H1 (cell line): ENCODE data around the gene SYMPK. TPM values are rescaled to one million over a fixed set of nuclear protein-coding genes. Genes with fewer than 3 reads are reported as not detected.

ENCODE experiments used
- CTCF ChIA-PET: fragments of 300-600 bp; sonication (Branson Sonifier 250); formaldehyde crosslinking; loops from one replicate; lab custom pipeline; 2021; ENCODE audit not compliant: partially characterized antibody; lab: Charles Lee
- POLR2A ChIA-PET: fragments of 300-600 bp; sonication (Branson Sonifier 250); formaldehyde crosslinking; loops from one replicate; lab custom pipeline; 2021; ENCODE audit warnings: inconsistent platforms; ENCODE audit not compliant: partially characterized antibody; lab: Charles Lee
- DNase-seq, 2 experiments: peaks; one replicate each; pipeline versions ENCODE4 v3.0.0 to v3.0.0-alpha.2; 2010 to 2022; ENCODE audit warnings: low spot score in 2 of 2, low read depth in 1 of 2, mixed read lengths in 1 of 2
- FAIRE-seq: peaks from 2 replicates; lab custom pipeline; 2011; peaks lifted over from hg19 to GRCh38; lab: Jason Lieb, UNC
- H2AFZ ChIP-seq: 2 replicates; pipeline ENCODE4 v1.8.1; 2012; ENCODE audit warnings: low read length, inconsistent platforms
- H2AK5ac ChIP-seq: 2 replicates; pipeline ENCODE4 v1.6.1; 2013; ENCODE audit warnings: low read depth, low read length
- H2BK120ac ChIP-seq: replicated peaks from 2 replicates; pipeline ENCODE3; 2013; ENCODE audit warnings: low read depth, low read length, inconsistent platforms
- H2BK12ac ChIP-seq: 2 replicates; pipeline ENCODE4 v1.6.1; 2013; ENCODE audit warnings: low read depth, low read length
- H2BK15ac ChIP-seq: 2 replicates; pipeline ENCODE4 v1.6.1; 2013; ENCODE audit warnings: low read length
- H2BK20ac ChIP-seq: 2 replicates; pipeline ENCODE4 v1.6.1; 2013; ENCODE audit warnings: low read length
- H2BK5ac ChIP-seq: 2 replicates; pipeline ENCODE4 v1.6.1; 2013; ENCODE audit warnings: low read depth, low read length
- H3K14ac ChIP-seq: 2 replicates; pipeline ENCODE4 v1.6.1; 2013; ENCODE audit warnings: inconsistent platforms; ENCODE audit not compliant: insufficient read length
- H3K18ac ChIP-seq: 2 replicates; pipeline ENCODE4 v1.6.1; 2013; ENCODE audit warnings: low read length; ENCODE audit errors: extremely low read depth
- H3K23ac ChIP-seq: 2 replicates; pipeline ENCODE4 v1.6.1; 2013; ENCODE audit warnings: inconsistent platforms; ENCODE audit not compliant: insufficient read length
- H3K23me2 ChIP-seq: 2 replicates; pipeline ENCODE4 v1.6.1; 2013; ENCODE audit warnings: low read depth, low read length
- H3K27ac ChIP-seq: 2 replicates; pipeline ENCODE4 v1.6.1; 2011; ENCODE audit warnings: low read depth, low read length, inconsistent platforms
- H3K27me3 ChIP-seq, 4 experiments: replicated peaks in 1 of 4; 1 replicate in 1 of 4; 2 replicates in 3 of 4; pipeline versions ENCODE4 v1.6.1 to v1.8.1; 2011 to 2013; ENCODE audit warnings: low read length in 3 of 4, mild to moderate bottlenecking in 3 of 4, inconsistent platforms in 2 of 4, mixed read lengths in 2 of 4, moderate library complexity in 1 of 4; ENCODE audit not compliant: control insufficient read depth in 3 of 4, insufficient read depth in 3 of 4; ENCODE audit errors: extremely low read depth in 1 of 4
- H3K36me3 ChIP-seq, 4 experiments: 2 replicates each; pipeline versions ENCODE4 v1.6.1 to v1.8.1; 2011 to 2013; ENCODE audit warnings: mild to moderate bottlenecking in 4 of 4, low read length in 3 of 4, moderate library complexity in 2 of 4, control low read depth in 1 of 4, inconsistent platforms in 1 of 4; ENCODE audit not compliant: insufficient read depth in 4 of 4, control insufficient read depth in 2 of 4
- H3K4ac ChIP-seq: replicated peaks from 2 replicates; pipeline ENCODE3; 2013; ENCODE audit warnings: low read length, low read depth, mixed read lengths, inconsistent platforms; ENCODE audit not compliant: insufficient read length
- H3K4me1 ChIP-seq, 4 experiments: replicated peaks in 1 of 4; 1 replicate in 1 of 4; 2 replicates in 3 of 4; pipeline versions ENCODE4 v1.6.1 to v1.8.1; 2011 to 2013; ENCODE audit warnings: low read length in 3 of 4, inconsistent platforms in 2 of 4, mixed read lengths in 1 of 4; ENCODE audit not compliant: insufficient read depth in 4 of 4, control insufficient read depth in 3 of 4
- H3K4me2 ChIP-seq, 2 experiments: 2 replicates each; pipeline versions ENCODE4 v1.6.1 to v1.8.1; 2011 to 2013; ENCODE audit warnings: low read depth in 2 of 2, low read length in 2 of 2, control low read depth in 1 of 2, inconsistent platforms in 1 of 2, mild to moderate bottlenecking in 1 of 2; ENCODE audit not compliant: insufficient read depth in 1 of 2
- H3K4me3 ChIP-seq, 4 experiments: fragments of 200-600, 300-600 bp in 1 of 4; sonication (generic), shearing (Covaris generic), sonication (Bioruptor Twin) in 1 of 4; 2 replicates each; pipeline versions ENCODE4 v1.5.1 to v1.8.1; 2011 to 2016; ENCODE audit warnings: low read length in 4 of 4, low read depth in 3 of 4, control low read depth in 2 of 4, inconsistent platforms in 2 of 4, mild to moderate bottlenecking in 2 of 4, mixed read lengths in 1 of 4, moderate library complexity in 1 of 4; ENCODE audit not compliant: insufficient read depth in 2 of 4; ENCODE audit errors: extremely low read depth in 1 of 4
- H3K56ac ChIP-seq: replicated peaks from 2 replicates; pipeline ENCODE3; 2013; ENCODE audit warnings: low read depth, mild to moderate bottlenecking, mixed read lengths, low read length, inconsistent platforms; ENCODE audit not compliant: insufficient read length
- H3K79me1 ChIP-seq: 2 replicates; pipeline ENCODE4 v1.6.1; 2013; ENCODE audit warnings: low read depth, low read length, control low read depth
- H3K79me2 ChIP-seq, 2 experiments: 2 replicates each; pipeline versions ENCODE4 v1.6.1 to v1.8.1; 2012 to 2013; ENCODE audit warnings: low read length in 2 of 2, mild to moderate bottlenecking in 2 of 2, inconsistent platforms in 1 of 2; ENCODE audit not compliant: insufficient read depth in 2 of 2, control insufficient read depth in 1 of 2
- H3K9ac ChIP-seq, 4 experiments: replicated peaks in 1 of 4; 1 replicate in 1 of 4; 2 replicates in 3 of 4; pipeline versions ENCODE4 v1.6.1 to v1.8.1; 2011 to 2013; ENCODE audit warnings: low read depth in 3 of 4, low read length in 3 of 4, control low read depth in 2 of 4, mild to moderate bottlenecking in 2 of 4, moderate library complexity in 2 of 4, inconsistent platforms in 1 of 4; ENCODE audit errors: extremely low read depth in 1 of 4
- H3K9me3 ChIP-seq, 2 experiments: 2 replicates each; pipeline versions ENCODE4 v1.6.1 to v1.8.1; 2012 to 2013; ENCODE audit warnings: mild to moderate bottlenecking in 2 of 2, moderate library complexity in 2 of 2, control low read depth in 1 of 2, inconsistent platforms in 1 of 2, low read depth in 1 of 2, low read length in 1 of 2, mixed read lengths in 1 of 2; ENCODE audit not compliant: insufficient read depth in 2 of 2
- H4K20me1 ChIP-seq, 2 experiments: replicated peaks in 1 of 2; 2 replicates each; pipeline versions ENCODE3 to v1.8.1; 2011 to 2013; ENCODE audit warnings: inconsistent platforms in 2 of 2, low read length in 2 of 2, mild to moderate bottlenecking in 1 of 2; ENCODE audit not compliant: insufficient read depth in 2 of 2, control insufficient read depth in 1 of 2
- H4K5ac ChIP-seq: 2 replicates; pipeline ENCODE4 v1.6.1; 2013; ENCODE audit warnings: low read length, low read depth, mixed read lengths, inconsistent platforms; ENCODE audit not compliant: insufficient read length
- H4K8ac ChIP-seq: 2 replicates; pipeline ENCODE4 v1.8.0; 2013; ENCODE audit warnings: mild to moderate bottlenecking, moderate library complexity, low read length, inconsistent platforms; ENCODE audit not compliant: insufficient read depth; ENCODE audit errors: extremely low read depth
- H4K91ac ChIP-seq: replicated peaks from 2 replicates; pipeline ENCODE3; 2013; ENCODE audit warnings: low read length, mixed read lengths, inconsistent platforms; ENCODE audit not compliant: insufficient read length
- BRCA1 ChIP-seq: IDR thresholded peaks from 2 replicates; pipeline ENCODE4 v1.6.1; 2012; ENCODE audit warnings: low read depth, low read length, improper control_type of control experiment
- CBX5 ChIP-seq: fragments of 300-800, 300-1000 bp; sonication (generic); IDR thresholded peaks from 2 replicates; pipeline ENCODE4 v1.7.1; 2016; ENCODE audit warnings: antibody characterized with exemption, low read length, low read depth
- CBX8 ChIP-seq: fragments of 300-800, 300-1000 bp; sonication (generic); IDR thresholded peaks from 2 replicates; pipeline ENCODE4 v1.7.1; 2016; ENCODE audit warnings: low read depth, low read length, borderline replicate concordance
- CHD2 ChIP-seq: IDR thresholded peaks from 2 replicates; pipeline ENCODE4 v1.6.1; 2012; ENCODE audit warnings: low read length, improper control_type of control experiment
- EGR1 ChIP-seq: IDR thresholded peaks from 2 replicates; pipeline ENCODE4 v1.6.1; 2011; ENCODE audit warnings: low read depth, low read length, borderline replicate concordance
- EP300 ChIP-seq, 2 experiments: IDR thresholded peaks; 1 replicate in 1 of 2; 2 replicates in 1 of 2; pipeline ENCODE4 v1.6.1; 2011 to 2012; ENCODE audit warnings: low read depth in 2 of 2, low read length in 2 of 2, mild to moderate bottlenecking in 2 of 2, borderline replicate concordance in 1 of 2, inconsistent platforms in 1 of 2, moderate library complexity in 1 of 2
- GTF2F1 ChIP-seq: IDR thresholded peaks from 2 replicates; pipeline ENCODE4 v1.6.1; 2012; ENCODE audit warnings: low read depth, low read length, improper control_type of control experiment, borderline replicate concordance
- SRF ChIP-seq: IDR thresholded peaks from 2 replicates; pipeline ENCODE4 v1.6.1; 2011; ENCODE audit warnings: mild to moderate bottlenecking, low read depth, low read length, moderate library complexity
- TAF1 ChIP-seq: IDR thresholded peaks from 2 replicates; pipeline ENCODE4 v1.6.1; 2011; ENCODE audit warnings: mild to moderate bottlenecking, low read depth, low read length
- TCF12 ChIP-seq: IDR thresholded peaks from 2 replicates; pipeline ENCODE4 v1.6.1; 2011; ENCODE audit warnings: low read depth, mild to moderate bottlenecking, low read length
- WGBS, 2 experiments: shearing (Covaris generic) in 1 of 2; methylation state at CpG; one replicate each; pipeline versions ENCODE4 v1.1.6 to v1.1.7; 2013 to 2015; ENCODE audit warnings: low lambda C conversion rate in 2 of 2, mixed read lengths in 2 of 2, inconsistent platforms in 1 of 2, low coverage in 1 of 2, missing lambda C conversion rate in 1 of 2; ENCODE audit not compliant: insufficient replicate concordance in 2 of 2, insufficient coverage in 1 of 2, insufficient read length in 1 of 2; ENCODE audit errors: extremely low coverage in 1 of 2, missing lambda C conversion rate in 1 of 2; 5-methylcytosine and 5-hydroxymethylcytosine counted together
- polyA plus RNA-seq, 7 experiments: library from polyadenylated mRNA; depleted of rRNA in 3 of 7; stranded (reverse) in 5 of 7; unstranded in 2 of 7; fragments of >200 nt in 5 of 7; fragments of 200-250 nt in 2 of 7; gene quantifications; 1 replicate in 5 of 7; 2 replicates in 1 of 7; 4 replicates in 1 of 7; pipeline versions ENCODE4 v1.2.1 to v1.2.3, GENCODE V29; 2011 to 2013; ENCODE audit warnings: missing spikeins in 2 of 7, mixed read lengths in 2 of 7
- total RNA-seq: library from RNA; stranded (reverse); fragmentation: NEBNext Ultra II Directional; extraction: Animal tissue kit (Norgen Biotek cat#: 25700); gene quantifications from 2 replicates; pipeline ENCODE4 v1.2.1, GENCODE V29; 2021
- TF ChIP-seq, protein P1 (sequence below), 3 experiments: IDR thresholded peaks; 1 replicate in 2 of 3; 2 replicates in 1 of 3; pipeline versions ENCODE4 v1.5.1 to v1.6.1; 2011; ENCODE audit warnings: low read length in 3 of 3, mild to moderate bottlenecking in 3 of 3, inconsistent platforms in 2 of 3, low read depth in 1 of 3, moderate library complexity in 1 of 3; ENCODE audit not compliant: insufficient read depth in 1 of 3; ENCODE audit errors: control extremely low read depth in 1 of 3

SYMPK gene
- total and polyA plus RNA-seq, 2 of the 8 experiments (the other 6 are each of a cell fraction or from before 2014, with no cell fraction given) = 93.6 to 99.5 TPM

DNA sequence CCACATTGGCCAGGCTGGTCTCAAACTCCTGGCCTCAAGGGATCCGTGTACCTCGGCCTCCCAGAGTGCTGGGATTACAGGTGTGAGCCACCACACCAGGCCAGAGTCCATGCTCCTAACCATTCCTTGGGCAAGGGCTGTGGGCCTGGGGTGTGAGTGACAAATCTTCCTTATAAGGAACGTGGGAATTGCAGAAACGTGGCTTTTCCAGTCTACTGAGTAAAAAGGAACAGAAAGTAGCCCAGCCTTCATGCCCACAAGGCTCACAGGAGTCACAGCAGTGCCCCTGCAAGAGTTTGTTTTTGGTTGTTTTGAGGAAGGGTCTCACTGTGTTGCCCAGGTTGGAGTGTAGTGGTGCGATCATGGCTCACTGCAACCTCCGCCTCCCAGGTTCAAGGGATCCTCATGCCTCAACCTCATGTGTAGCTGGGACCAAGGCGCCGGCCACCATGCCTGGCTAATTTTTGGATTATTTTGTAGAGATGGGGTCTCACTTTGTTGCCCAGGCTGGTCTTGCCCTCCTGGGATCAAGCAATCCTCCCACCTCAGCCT, 34.4 kb upstream of the SYMPK start:
- no peak overlapping the region for H2BK120ac ChIP-seq
- no peak overlapping the region for H3K23ac ChIP-seq
- H4K91ac ChIP-seq = no peak overlapping the region
- H3K56ac ChIP-seq = no peak overlapping the region
- no peak overlapping the region for H2BK20ac ChIP-seq
- H3K36me3 ChIP-seq = peaks cover 0 to 8% (median 2%) of the 10 kb centered on the region in 4 experiments; a peak in 4 of 8 replicates
- H3K27ac ChIP-seq = no peak overlapping the region
- H3K27me3 ChIP-seq = peaks cover 0 to 16% (median 11%) of the 10 kb centered on the region in 4 experiments; a peak in 6 of 7 replicates
- no peak overlapping the region for H3K4ac ChIP-seq
- no peak overlapping the region for H4K8ac ChIP-seq
- WGBS, 2 experiments = 92% methylated on average over 8 of the region's 8 CpGs; no CpG with 5 or more reads in 1 of the 2 experiments
- peaks cover 3% of the 10 kb centered on the region; the same call in 1 of the 2 replicates for H3K79me1 ChIP-seq
- H2BK12ac ChIP-seq = no peak overlapping the region
- H3K4me3 ChIP-seq = no peak overlapping the region
- H4K20me1 ChIP-seq = peaks cover 2 to 10% of the 10 kb centered on the region in 2 experiments
- H3K23me2 ChIP-seq = peaks cover 14% of the 10 kb centered on the region; the same call in 1 of the 2 replicates
- no peak overlapping the region for H2AFZ ChIP-seq
- peaks cover 0 to 2% (median under 1%) of the 10 kb centered on the region in 4 experiments; a peak in 1 of 7 replicates for H3K4me1 ChIP-seq
- POLR2A ChIA-PET = interaction anchor here (0.7 kb wide), 1 partner anchor 12 kb away, joined by 3 read pairs; no protein-coding TSS in a partner anchor
- DNase-seq = no peak
- no peak overlapping the region for H3K4me2 ChIP-seq
- H3K79me2 ChIP-seq = no peaks in the 10 kb centered on the region
- FAIRE-seq = no peak
- CTCF ChIA-PET = interaction anchor here (0.6 kb wide), 1 partner anchor 1862 kb away, joined by 3 read pairs; no protein-coding TSS in a partner anchor
- no peak overlapping the region for H3K18ac ChIP-seq
- no peak overlapping the region for H2AK5ac ChIP-seq
- H2BK5ac ChIP-seq = no peak overlapping the region
- H3K14ac ChIP-seq = no peak overlapping the region
- H2BK15ac ChIP-seq = no peak overlapping the region
- H4K5ac ChIP-seq = no peak overlapping the region
- H3K9me3 ChIP-seq = no peaks in the 10 kb centered on the region
- H3K9ac ChIP-seq = no peak overlapping the region
- TF ChIP-seq TAF1 (no peak), SRF (no peak), TCF12 (no peak), EGR1 (no peak), EP300 (IDR thresholded peaks at IDR 0.05; ENCODE audit: borderline replicate concordance in 1 of 2, low read depth in 2 of 2, low read length in 2 of 2) (no peak), GTF2F1 (no peak), CHD2 (no peak), BRCA1 (no peak), CBX8 (no peak), CBX5 (no peak)
- TF ChIP-seq, protein P1, sequence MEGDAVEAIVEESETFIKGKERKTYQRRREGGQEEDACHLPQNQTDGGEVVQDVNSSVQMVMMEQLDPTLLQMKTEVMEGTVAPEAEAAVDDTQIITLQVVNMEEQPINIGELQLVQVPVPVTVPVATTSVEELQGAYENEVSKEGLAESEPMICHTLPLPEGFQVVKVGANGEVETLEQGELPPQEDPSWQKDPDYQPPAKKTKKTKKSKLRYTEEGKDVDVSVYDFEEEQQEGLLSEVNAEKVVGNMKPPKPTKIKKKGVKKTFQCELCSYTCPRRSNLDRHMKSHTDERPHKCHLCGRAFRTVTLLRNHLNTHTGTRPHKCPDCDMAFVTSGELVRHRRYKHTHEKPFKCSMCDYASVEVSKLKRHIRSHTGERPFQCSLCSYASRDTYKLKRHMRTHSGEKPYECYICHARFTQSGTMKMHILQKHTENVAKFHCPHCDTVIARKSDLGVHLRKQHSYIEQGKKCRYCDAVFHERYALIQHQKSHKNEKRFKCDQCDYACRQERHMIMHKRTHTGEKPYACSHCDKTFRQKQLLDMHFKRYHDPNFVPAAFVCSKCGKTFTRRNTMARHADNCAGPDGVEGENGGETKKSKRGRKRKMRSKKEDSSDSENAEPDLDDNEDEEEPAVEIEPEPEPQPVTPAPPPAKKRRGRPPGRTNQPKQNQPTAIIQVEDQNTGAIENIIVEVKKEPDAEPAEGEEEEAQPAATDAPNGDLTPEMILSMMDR (IDR thresholded peaks at IDR 0.05; ENCODE audit: control extremely low read depth in 1 of 3, insufficient read depth in 1 of 3, low read depth in 1 of 3, low read length in 3 of 3) = no peak
